Kidney capillary endothelial cell (primary cell): ENCODE results near the gene MYO5B.
A peak's percentile ranks its signal among the peaks of the same experiment; 100 is the strongest.

Source experiments
- DNase-seq: peaks from one replicate; pipeline ENCODE4 v3.0.0-alpha.2; 2018; ENCODE audit warnings: low spot score

Gene MYO5B

GRCh38 chr18:49967636-49968313, 227.2 kb downstream of the MYO5B start:
- no peak for DNase-seq

GRCh38 chr18:49967171-49967570, 227.8 kb downstream of the MYO5B start:
- no peak for DNase-seq

GRCh38 chr18:49966090-49966489, 228.9 kb downstream of the MYO5B start:
- DNase-seq: no peak

- DNase-seq: no peak
These were observed 231.7 kb downstream of the MYO5B start for GRCh38 chr18:49963217-49963616.

GRCh38 chr18:49961271-49961670, 233.7 kb downstream of the MYO5B start:
- no peak for DNase-seq

GRCh38 chr18:49960376-49960775, 234.6 kb downstream of the MYO5B start:
- DNase-seq: no peak

GRCh38 chr18:49959176-49959575, 235.8 kb downstream of the MYO5B start:
- DNase-seq: no peak

- DNase-seq: no peak
These were observed 239.7 kb downstream of the MYO5B start for GRCh38 chr18:49955263-49955662.

GRCh38 chr18:49953391-49953790, 241.6 kb downstream of the MYO5B start:
- DNase-seq: no peak

GRCh38 chr18:49949951-49950395, 245.0 kb downstream of the MYO5B start:
- DNase-seq: no peak

GRCh38 chr18:49948975-49949374, 246.0 kb downstream of the MYO5B start:
- no peak for DNase-seq

GRCh38 chr18:49944663-49945062, 250.3 kb downstream of the MYO5B start:
- DNase-seq: no peak

- no peak for DNase-seq
These were observed 258.1 kb downstream of the MYO5B start for GRCh38 chr18:49936821-49937220.

GRCh38 chr18:49935215-49935614, 259.7 kb downstream of the MYO5B start:
- no peak for DNase-seq

- DNase-seq: no peak
These were observed 260.5 kb downstream of the MYO5B start for GRCh38 chr18:49934457-49934856.

- DNase-seq: peak; percentile 7
These were observed 261.3 kb downstream of the MYO5B start for GRCh38 chr18:49933530-49934128.

- DNase-seq: no peak
These were observed 263.2 kb downstream of the MYO5B start for GRCh38 chr18:49931760-49932159.

GRCh38 chr18:49931179-49931578, 263.8 kb downstream of the MYO5B start:
- DNase-seq: no peak

GRCh38 chr18:49926106-49926745, 268.7 kb downstream of the MYO5B start:
- no peak for DNase-seq

- DNase-seq: no peak
These were observed 270.5 kb downstream of the MYO5B start for GRCh38 chr18:49924293-49924983.

GRCh38 chr18:49922228-49922627, 272.7 kb downstream of the MYO5B start:
- DNase-seq: no peak

- no peak for DNase-seq
These were observed 273.5 kb downstream of the MYO5B start for GRCh38 chr18:49921318-49921985.
